Type B pancreatic cell (in vitro differentiated cells): ENCODE results near the gene NTM. TPM values are rescaled to one million over a fixed set of nuclear protein-coding genes. Genes with fewer than 3 reads are reported as not detected.
"Not testable (repeated sequence)": the region's sequence is repeated elsewhere in the genome, so short reads cannot be mapped to it uniquely, and the experiment has no call there.

Experiments used
- DNase-seq: peaks from one replicate; pipeline ENCODE4 v3.0.0; 2021; ENCODE audit warnings: mixed read lengths; ENCODE audit not compliant: unreplicated experiment; ENCODE audit errors: extremely low spot score
- H3K27ac Mint-ChIP-seq: 2 replicates; pipeline ENCODE4 v1.8.0; 2021; ENCODE audit warnings: mild to moderate bottlenecking, mixed read lengths
- H3K27me3 Mint-ChIP-seq: 2 replicates; pipeline ENCODE4 v1.8.0; 2021; ENCODE audit warnings: mixed read lengths
- H3K36me3 Mint-ChIP-seq: 2 replicates; pipeline ENCODE4 v1.8.0; 2021; ENCODE audit warnings: mixed read lengths
- H3K4me1 Mint-ChIP-seq: one replicate; pipeline ENCODE4 v1.8.0; 2021; ENCODE audit warnings: mixed read lengths; ENCODE audit not compliant: unreplicated experiment
- H3K4me3 Mint-ChIP-seq: 2 replicates; pipeline ENCODE4 v1.8.0; 2021; ENCODE audit warnings: mild to moderate bottlenecking, mixed read lengths
- H3K9me3 Mint-ChIP-seq: 2 replicates; pipeline ENCODE4 v1.8.0; 2021; ENCODE audit warnings: mixed read lengths
- CTCF ChIP-seq: fragments of 200-600 bp; sonication (generic); conservative IDR thresholded peaks from 2 replicates; pipeline ENCODE4 v1.5.0; 2021; ENCODE audit warnings: antibody characterized with exemption, mild to moderate bottlenecking
- total RNA-seq: library from RNA; stranded (reverse); gene quantifications from 2 replicates; pipeline ENCODE4 v1.2.1, GENCODE V29; 2021; ENCODE audit warnings: low replicate concordance

NTM gene
- total RNA-seq, 1 donor from 2014 or later, result 19.2 TPM

GRCh38 chr11:132064987-132065620 lies 694.7 kb downstream of the NTM start:
- peaks cover 6% of the 10 kb centered on the region for H3K4me1 Mint-ChIP-seq
- H3K9me3 Mint-ChIP-seq, result peaks cover 11% of the 10 kb centered on the region
- peaks cover 13% of the 10 kb centered on the region for H3K27me3 Mint-ChIP-seq
- no peak for DNase-seq
- no peak overlapping the region for H3K4me3 Mint-ChIP-seq
- no peak for TF ChIP-seq CTCF
- H3K36me3 Mint-ChIP-seq, result peaks cover 9% of the 10 kb centered on the region
- H3K27ac Mint-ChIP-seq, result no peak overlapping the region

- no peak for TF ChIP-seq CTCF
- H3K36me3 Mint-ChIP-seq, result peaks cover 9% of the 10 kb centered on the region
- H3K4me3 Mint-ChIP-seq, result no peak overlapping the region
- no peak for DNase-seq
- H3K9me3 Mint-ChIP-seq, result peaks cover 11% of the 10 kb centered on the region
- H3K4me1 Mint-ChIP-seq, result peaks cover 20% of the 10 kb centered on the region
- H3K27ac Mint-ChIP-seq, result no peak overlapping the region
- peaks cover 7% of the 10 kb centered on the region for H3K27me3 Mint-ChIP-seq
Measured at GRCh38 chr11:132068556-132068955, 698.1 kb downstream of the NTM start.

- not testable (repeated sequence) for H3K4me3 Mint-ChIP-seq, H3K27ac Mint-ChIP-seq, H3K27me3 Mint-ChIP-seq, H3K36me3 Mint-ChIP-seq, DNase-seq
- Mint-ChIP-seq H3K9me3 (peaks cover 11% of the 10 kb centered on the region), H3K4me1 (peaks cover 20% of the 10 kb centered on the region)
Measured at GRCh38 chr11:132069593-132069992, 699.2 kb downstream of the NTM start.

- H3K27me3 Mint-ChIP-seq, DNase-seq, H3K4me3 Mint-ChIP-seq, H3K36me3 Mint-ChIP-seq, H3K9me3 Mint-ChIP-seq, H3K27ac Mint-ChIP-seq: not testable (repeated sequence)
- peaks cover 20% of the 10 kb centered on the region for H3K4me1 Mint-ChIP-seq
Measured at GRCh38 chr11:132070907-132071306, 700.5 kb downstream of the NTM start.

- Mint-ChIP-seq H3K4me1 (peaks cover 20% of the 10 kb centered on the region), H3K27me3 (peaks cover 3% of the 10 kb centered on the region), H3K27ac (no peak overlapping the region), H3K9me3 (no peaks in the 10 kb centered on the region), H3K36me3 (peaks cover 1% of the 10 kb centered on the region), H3K4me3 (no peak overlapping the region)
- TF ChIP-seq CTCF, result no peak
- DNase-seq, result no peak
Measured at GRCh38 chr11:132072044-132072857, 701.8 kb downstream of the NTM start.

- Mint-ChIP-seq H3K4me3 (no peak overlapping the region), H3K4me1 (peaks cover 20% of the 10 kb centered on the region), H3K9me3 (no peaks in the 10 kb centered on the region), H3K27ac (no peak overlapping the region), H3K36me3 (no peaks in the 10 kb centered on the region), H3K27me3 (peaks cover 3% of the 10 kb centered on the region)
- no peak for TF ChIP-seq CTCF
- no peak for DNase-seq
Measured at GRCh38 chr11:132072858-132073211, 702.4 kb downstream of the NTM start.
